ENCODE results near the gene EXOC6B.

DNA sequence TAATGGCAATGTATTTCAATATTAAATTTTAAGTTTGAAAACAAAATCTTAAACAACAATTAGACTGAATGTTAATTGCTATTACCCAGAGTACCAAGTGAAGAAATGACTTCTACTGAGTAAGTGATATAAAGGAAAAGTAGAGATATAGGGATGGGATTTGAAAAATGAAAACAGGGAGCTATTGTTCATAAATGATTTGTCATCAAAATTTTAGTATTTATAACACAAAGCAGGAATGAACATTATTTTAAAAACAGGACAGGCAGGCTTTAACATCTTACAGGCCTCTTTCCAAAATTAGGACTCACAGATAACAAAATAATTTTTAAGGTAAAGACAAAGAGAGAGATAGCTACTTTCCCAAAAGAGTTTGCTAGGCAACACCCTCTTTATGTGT, 3.9 kb downstream of the EXOC6B start:
- TF ChIP-seq, protein P1, sequence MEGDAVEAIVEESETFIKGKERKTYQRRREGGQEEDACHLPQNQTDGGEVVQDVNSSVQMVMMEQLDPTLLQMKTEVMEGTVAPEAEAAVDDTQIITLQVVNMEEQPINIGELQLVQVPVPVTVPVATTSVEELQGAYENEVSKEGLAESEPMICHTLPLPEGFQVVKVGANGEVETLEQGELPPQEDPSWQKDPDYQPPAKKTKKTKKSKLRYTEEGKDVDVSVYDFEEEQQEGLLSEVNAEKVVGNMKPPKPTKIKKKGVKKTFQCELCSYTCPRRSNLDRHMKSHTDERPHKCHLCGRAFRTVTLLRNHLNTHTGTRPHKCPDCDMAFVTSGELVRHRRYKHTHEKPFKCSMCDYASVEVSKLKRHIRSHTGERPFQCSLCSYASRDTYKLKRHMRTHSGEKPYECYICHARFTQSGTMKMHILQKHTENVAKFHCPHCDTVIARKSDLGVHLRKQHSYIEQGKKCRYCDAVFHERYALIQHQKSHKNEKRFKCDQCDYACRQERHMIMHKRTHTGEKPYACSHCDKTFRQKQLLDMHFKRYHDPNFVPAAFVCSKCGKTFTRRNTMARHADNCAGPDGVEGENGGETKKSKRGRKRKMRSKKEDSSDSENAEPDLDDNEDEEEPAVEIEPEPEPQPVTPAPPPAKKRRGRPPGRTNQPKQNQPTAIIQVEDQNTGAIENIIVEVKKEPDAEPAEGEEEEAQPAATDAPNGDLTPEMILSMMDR (conservative IDR thresholded peaks at IDR 0.05; ENCODE audit: low read length) = no peak
- TF ChIP-seq EZH2phosphoT487 (IDR thresholded peaks at IDR 0.05; ENCODE audit: borderline replicate concordance) = no peak
